Upper lobe of left lung (tissue), 4 donors: ENCODE measurements around the gene NKX2-3.

Source experiments
- CTCF ChIP-seq, 6 experiments: fragments of 450-650 bp in 4 of 6; fragments of 200-600 bp in 2 of 6; sonication (generic) in 2 of 6; IDR thresholded peaks; one replicate each; pipeline ENCODE4 v1.5.1; 2016 to 2019; ENCODE audit warnings: antibody characterized with exemption in 6 of 6
- EP300 ChIP-seq, 4 donors: sonication (generic); formaldehyde crosslinking; IDR thresholded peaks; one replicate each; pipeline ENCODE4 v1.5.1; 2017; ENCODE audit warnings: antibody characterized with exemption in 4 of 4, control low read depth in 2 of 4
- POLR2AphosphoS5 ChIP-seq, 2 donors: sonication (generic); formaldehyde crosslinking; IDR thresholded peaks; one replicate each; pipeline ENCODE4 v1.5.1; 2017; ENCODE audit warnings: antibody characterized with exemption in 2 of 2

DNA sequence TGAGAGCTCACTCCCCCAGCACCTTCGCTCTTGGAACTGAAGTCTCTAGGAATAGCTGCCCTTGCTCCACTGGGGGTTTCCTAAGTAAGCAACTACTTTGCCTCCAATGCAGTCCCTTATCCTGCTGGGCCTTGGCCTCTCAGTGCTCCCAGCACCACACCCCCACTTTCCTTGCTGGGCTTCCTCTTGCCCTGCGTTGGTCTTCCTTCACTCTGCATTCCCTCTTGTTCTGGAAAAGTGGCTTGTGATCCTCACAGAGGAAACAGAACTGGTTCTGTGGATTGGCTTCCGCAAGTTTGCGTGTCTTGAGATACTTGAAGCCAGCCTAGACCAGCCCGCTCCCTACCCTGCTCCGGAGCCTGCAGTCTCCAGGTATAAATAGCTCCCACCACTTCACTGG is 6.4 kb downstream of the NKX2-3 start:
- no peak for TF ChIP-seq POLR2AphosphoS5 (IDR thresholded peaks at IDR 0.05)
- no peak for TF ChIP-seq EP300 (IDR thresholded peaks at IDR 0.05)
- no peak for TF ChIP-seq CTCF (IDR thresholded peaks at IDR 0.05)
